Right forelimb (tissue), 1 donor: ENCODE results near the gene MCU.
"Not testable (repeated sequence)": the region's sequence is repeated elsewhere in the genome, so short reads cannot be mapped to it uniquely, and the experiment has no call there.

Experiments
- DNase-seq: peaks from one replicate; pipeline ENCODE4 v3.0.0-alpha.2; 2018

MCU gene

GRCh38 chr10:72912736-72913135 lies 220.8 kb downstream of the MCU start:
- DNase-seq: no peak

DNA sequence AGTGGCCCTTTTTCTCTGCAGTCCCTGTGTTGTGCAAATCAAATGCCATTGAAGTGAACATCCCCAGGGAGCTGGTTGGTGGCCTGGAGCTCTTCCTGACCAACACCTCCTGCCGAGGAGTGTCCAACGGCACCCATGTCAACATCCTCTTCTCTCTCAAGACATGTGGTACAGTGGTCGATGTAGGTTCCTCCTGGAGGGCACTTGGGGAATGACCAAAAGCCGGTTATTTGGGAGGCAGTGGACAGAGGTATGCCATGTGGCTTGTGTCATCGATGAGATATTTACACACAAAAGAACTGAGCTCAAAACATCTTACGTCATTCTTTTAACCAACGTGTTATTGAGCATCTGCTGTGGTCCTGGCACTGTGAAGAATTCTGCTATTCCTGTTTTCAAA lies 221.3 kb downstream of the MCU start:
- DNase-seq: no peak

- DNase-seq: not testable (repeated sequence)
Measured at GRCh38 chr10:72917201-72917600, 225.3 kb downstream of the MCU start.

GRCh38 chr10:72917803-72918332 lies 225.9 kb downstream of the MCU start:
- not testable (repeated sequence) for DNase-seq

GRCh38 chr10:72918352-72918751 lies 226.4 kb downstream of the MCU start:
- DNase-seq: no peak

GRCh38 chr10:72921147-72921683 lies 229.3 kb downstream of the MCU start:
- not testable (repeated sequence) for DNase-seq

DNA sequence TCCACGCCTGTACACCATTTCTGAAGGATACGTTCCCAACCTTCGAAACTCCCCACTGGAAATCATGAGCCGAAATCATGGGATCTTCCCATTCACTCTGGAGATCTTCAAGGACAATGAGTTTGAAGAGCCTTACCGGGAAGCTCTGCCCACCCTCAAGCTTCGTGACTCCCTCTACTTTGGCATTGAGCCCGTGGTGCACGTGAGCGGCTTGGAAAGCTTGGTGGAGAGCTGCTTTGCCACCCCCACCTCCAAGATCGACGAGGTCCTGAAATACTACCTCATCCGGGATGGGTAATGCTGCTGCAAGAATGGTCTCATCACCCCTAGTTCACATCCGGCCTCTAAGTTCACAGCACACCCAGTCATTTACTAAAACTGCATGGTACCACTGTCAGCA lies 232.4 kb downstream of the MCU start:
- DNase-seq: no peak

GRCh38 chr10:72925951-72926465 lies 234.1 kb downstream of the MCU start:
- DNase-seq: no peak

GRCh38 chr10:72927485-72927884 lies 235.5 kb downstream of the MCU start:
- DNase-seq: no peak

GRCh38 chr10:72928798-72929197 lies 236.9 kb downstream of the MCU start:
- no peak for DNase-seq

GRCh38 chr10:72930276-72930675 lies 238.3 kb downstream of the MCU start:
- no peak for DNase-seq

GRCh38 chr10:72932259-72933015 lies 240.5 kb downstream of the MCU start:
- no peak for DNase-seq

DNA sequence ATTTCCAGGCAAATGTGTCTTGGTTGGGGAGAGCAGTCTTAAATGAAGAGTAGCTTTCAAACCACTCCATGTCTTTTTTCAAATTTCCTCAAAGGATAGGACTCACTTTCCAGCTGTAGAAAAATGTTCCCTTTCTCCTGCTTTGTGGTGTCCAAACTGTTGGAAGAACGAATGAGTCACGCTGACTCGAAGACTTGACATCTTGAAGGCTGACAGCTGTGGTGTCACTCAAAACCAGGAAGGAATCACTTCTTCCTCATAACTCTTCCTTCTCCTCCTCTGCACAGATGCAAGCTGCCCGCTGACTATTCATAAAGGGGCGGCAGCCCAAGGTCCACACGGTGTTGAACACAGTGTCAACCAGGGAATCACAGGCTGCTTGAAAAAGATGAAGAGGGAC lies 243.4 kb downstream of the MCU start:
- DNase-seq: no peak
